ENCODE measurements around the gene FMN2. TPM values are rescaled to one million over a fixed set of nuclear protein-coding genes. Genes with fewer than 3 reads are reported as not detected.
"Not testable (repeated sequence)": the region's sequence is repeated elsewhere in the genome, so short reads cannot be mapped to it uniquely, and the experiment has no call there.

Gene FMN2
- total RNA-seq, 1 donor from 2014 or later, result not detected

DNA sequence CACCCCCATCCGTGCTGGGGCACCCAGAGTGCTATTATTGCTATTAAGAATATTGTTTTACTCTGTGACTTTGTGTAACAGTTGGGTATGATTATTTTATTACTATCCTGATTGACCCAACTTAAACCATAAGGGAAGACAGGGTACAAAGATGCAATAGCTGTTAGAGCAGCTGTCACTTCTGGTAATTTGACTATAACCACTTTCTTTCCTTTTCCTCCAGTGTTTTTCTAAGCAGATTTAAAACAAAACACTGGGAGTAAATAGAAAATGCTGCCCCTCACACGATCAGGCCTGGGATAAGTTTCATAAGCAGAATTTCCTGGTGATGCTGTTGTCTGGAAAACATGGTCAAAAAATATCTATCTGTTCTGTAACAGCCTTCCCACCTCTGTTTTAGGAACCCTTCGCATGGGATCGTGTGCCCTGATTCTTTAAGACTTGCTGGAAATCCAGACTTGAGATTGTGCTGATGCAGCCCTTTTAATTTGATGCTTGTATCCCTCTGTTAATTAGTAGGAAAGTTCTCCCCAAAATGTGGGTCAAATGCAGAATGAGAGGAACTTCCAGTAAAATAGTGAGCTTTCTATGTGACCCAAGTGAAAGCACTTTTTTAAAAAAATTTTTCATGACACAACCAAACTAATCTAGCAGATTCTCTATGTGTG lies 165.3 kb downstream of the FMN2 start:
- H3K4me1 ChIP-seq, result no peaks in the 10 kb centered on the region
- peaks cover 52% of the 10 kb centered on the region for H3K9me3 ChIP-seq (replicated peaks)
- DNase-seq, result no peak
- no peak overlapping the region for H3K27ac ChIP-seq (replicated peaks)
- intact Hi-C loops (cut with micrococcal nuclease), result no loop called here
- no peaks in the 10 kb centered on the region for H3K36me3 ChIP-seq
- no peak overlapping the region for H3K4me3 ChIP-seq
- TF ChIP-seq, protein P1, sequence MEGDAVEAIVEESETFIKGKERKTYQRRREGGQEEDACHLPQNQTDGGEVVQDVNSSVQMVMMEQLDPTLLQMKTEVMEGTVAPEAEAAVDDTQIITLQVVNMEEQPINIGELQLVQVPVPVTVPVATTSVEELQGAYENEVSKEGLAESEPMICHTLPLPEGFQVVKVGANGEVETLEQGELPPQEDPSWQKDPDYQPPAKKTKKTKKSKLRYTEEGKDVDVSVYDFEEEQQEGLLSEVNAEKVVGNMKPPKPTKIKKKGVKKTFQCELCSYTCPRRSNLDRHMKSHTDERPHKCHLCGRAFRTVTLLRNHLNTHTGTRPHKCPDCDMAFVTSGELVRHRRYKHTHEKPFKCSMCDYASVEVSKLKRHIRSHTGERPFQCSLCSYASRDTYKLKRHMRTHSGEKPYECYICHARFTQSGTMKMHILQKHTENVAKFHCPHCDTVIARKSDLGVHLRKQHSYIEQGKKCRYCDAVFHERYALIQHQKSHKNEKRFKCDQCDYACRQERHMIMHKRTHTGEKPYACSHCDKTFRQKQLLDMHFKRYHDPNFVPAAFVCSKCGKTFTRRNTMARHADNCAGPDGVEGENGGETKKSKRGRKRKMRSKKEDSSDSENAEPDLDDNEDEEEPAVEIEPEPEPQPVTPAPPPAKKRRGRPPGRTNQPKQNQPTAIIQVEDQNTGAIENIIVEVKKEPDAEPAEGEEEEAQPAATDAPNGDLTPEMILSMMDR (IDR thresholded peaks at IDR 0.05; ENCODE audit: borderline replicate concordance), result no peak
- no peaks in the 10 kb centered on the region for H3K27me3 ChIP-seq (ENCODE audit: low read depth)

DNA sequence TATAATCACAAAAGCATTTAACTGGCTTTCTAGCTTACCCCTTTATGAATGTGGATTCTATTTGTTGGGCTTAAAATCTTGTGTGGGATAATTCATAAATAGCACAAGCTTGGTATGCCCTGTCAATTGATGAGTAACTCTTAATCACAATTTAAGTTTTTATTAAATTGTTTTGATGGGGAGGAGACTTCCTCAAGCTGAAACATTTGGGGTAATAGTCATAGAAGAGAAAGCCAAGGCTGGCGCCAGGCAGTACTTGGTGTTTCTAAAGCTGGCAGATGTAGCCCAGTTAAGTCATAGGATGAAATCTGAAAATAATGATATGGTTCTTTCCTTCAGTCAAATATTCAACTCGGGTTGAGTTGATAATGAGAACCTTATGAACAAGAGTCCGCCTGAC lies 167.2 kb downstream of the FMN2 start:
- no peaks in the 10 kb centered on the region for H3K36me3 ChIP-seq
- DNase-seq, result no peak
- no peaks in the 10 kb centered on the region for H3K4me1 ChIP-seq
- TF ChIP-seq, protein P1 (IDR thresholded peaks at IDR 0.05; ENCODE audit: borderline replicate concordance), result no peak
- intact Hi-C loops (cut with micrococcal nuclease), result no loop called here
- H3K9me3 ChIP-seq (replicated peaks), result peaks cover 32% of the 10 kb centered on the region
- no peak overlapping the region for H3K27ac ChIP-seq (replicated peaks)
- no peaks in the 10 kb centered on the region for H3K27me3 ChIP-seq (ENCODE audit: low read depth)
- no peak overlapping the region for H3K4me3 ChIP-seq

DNA sequence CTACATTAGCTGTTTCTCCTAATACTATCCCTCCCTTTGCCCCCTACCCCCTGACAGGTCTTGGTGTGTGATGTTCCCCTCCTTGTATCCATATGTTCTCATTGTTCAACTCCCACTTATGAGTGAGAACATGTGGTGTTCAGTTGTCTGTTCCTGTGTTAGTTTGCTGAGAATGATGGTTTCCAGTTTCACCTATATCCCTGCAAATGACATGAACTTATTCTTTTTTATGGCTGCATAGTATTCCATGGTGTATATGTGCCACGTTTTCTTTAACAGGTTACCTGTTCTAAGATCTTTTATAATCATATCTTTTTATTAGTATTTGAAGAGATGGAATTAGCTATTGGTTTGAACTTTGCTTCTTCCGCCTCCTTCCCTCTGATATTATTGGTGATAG lies 172.8 kb downstream of the FMN2 start:
- intact Hi-C loops (cut with micrococcal nuclease); H3K36me3 ChIP-seq; H3K4me3 ChIP-seq; H3K27me3 ChIP-seq (ENCODE audit: low read depth); H3K4me1 ChIP-seq; H3K27ac ChIP-seq (replicated peaks); DNase-seq: not testable (repeated sequence)
- H3K9me3 ChIP-seq (replicated peaks), result peaks cover 48% of the 10 kb centered on the region

DNA sequence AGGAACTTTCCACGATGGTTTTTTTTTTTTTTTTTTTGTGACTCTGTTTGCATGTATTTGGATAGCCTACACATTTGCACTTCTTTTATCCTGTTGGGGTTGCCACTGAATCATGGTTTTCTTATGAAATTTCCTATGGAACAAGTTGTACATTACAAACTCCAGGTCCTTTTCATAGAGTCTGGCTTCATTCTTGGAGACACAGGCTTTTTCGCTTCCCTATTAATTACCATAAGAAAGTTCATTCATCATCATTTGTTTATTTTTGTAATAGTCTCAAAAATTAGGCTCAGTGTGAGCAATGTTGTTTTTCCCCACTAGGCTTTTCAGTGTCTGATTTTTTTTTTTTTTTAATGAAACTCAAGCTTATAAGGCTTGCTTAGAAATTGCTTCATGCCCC lies 179.4 kb downstream of the FMN2 start:
- TF ChIP-seq, protein P1 (IDR thresholded peaks at IDR 0.05; ENCODE audit: borderline replicate concordance), result no peak
- Histone ChIP-seq H3K4me1 (no peaks in the 10 kb centered on the region), H3K27ac (replicated peaks) (no peak overlapping the region), H3K27me3 (ENCODE audit: low read depth) (no peaks in the 10 kb centered on the region), H3K9me3 (replicated peaks) (peaks cover 56% of the 10 kb centered on the region), H3K36me3 (no peaks in the 10 kb centered on the region), H3K4me3 (no peak overlapping the region)
- intact Hi-C loops (cut with micrococcal nuclease), result no loop called here
- no peak for DNase-seq

DNA sequence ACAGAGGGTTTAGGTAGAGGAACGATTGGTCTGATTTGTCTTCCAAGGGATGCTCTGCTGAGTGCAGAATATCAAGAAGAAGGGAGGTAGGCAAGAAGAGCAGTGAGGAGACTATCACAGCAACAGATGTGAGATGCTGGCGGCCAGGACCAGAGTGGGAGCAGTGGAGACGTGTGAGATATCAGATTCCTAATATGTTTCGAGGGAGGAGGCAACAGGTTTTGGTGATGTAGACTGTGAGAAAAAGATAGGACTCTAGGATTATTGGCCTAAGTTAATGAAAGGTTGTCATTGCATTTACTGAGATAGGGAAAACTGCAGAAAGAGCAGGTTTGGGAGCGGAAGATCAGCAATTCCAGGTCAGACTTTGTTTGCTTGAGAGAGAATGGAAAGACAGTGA lies 182.9 kb downstream of the FMN2 start:
- intact Hi-C loops (cut with micrococcal nuclease), result no loop called here
- TF ChIP-seq, protein P1 (IDR thresholded peaks at IDR 0.05; ENCODE audit: borderline replicate concordance), result no peak

DNA sequence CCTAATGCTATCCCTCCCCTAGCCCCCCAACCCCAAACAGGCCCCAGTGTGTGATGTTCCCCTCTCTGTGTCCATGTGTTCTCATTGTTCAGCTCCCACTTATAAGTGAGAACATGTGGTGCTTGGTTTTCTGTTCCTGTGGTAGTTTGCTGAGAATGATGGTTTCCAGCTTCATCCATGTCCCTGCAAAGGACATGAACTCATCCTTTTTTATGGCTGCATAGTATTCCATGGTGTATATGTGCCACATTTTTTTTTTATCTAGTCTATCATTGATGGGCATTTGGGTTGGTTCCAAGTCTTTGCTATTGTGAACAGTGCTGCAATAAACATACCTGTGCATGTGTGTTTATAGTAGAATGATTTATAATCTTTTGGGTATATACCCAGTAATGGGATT lies 183.5 kb downstream of the FMN2 start:
- H3K4me3 ChIP-seq; intact Hi-C loops (cut with micrococcal nuclease); H3K4me1 ChIP-seq: not testable (repeated sequence)

More for the DNA sequence above, 182.9 kb downstream of the FMN2 start:
- Histone ChIP-seq H3K4me1 (no peaks in the 10 kb centered on the region), H3K27ac (replicated peaks) (no peak overlapping the region), H3K27me3 (ENCODE audit: low read depth) (no peaks in the 10 kb centered on the region), H3K4me3 (no peak overlapping the region), H3K9me3 (replicated peaks) (peaks cover 25% of the 10 kb centered on the region), H3K36me3 (no peaks in the 10 kb centered on the region)
- no peak for DNase-seq

More for the DNA sequence above, 183.5 kb downstream of the FMN2 start:
- H3K27ac ChIP-seq (replicated peaks); DNase-seq; H3K36me3 ChIP-seq; H3K27me3 ChIP-seq (ENCODE audit: low read depth): not testable (repeated sequence)
- H3K9me3 ChIP-seq (replicated peaks), result peaks cover 19% of the 10 kb centered on the region
